Prostate gland (tissue), 2 donors: Measurements from ENCODE around the gene PCDHB8.
"Not testable (repeated sequence)": the region's sequence is repeated elsewhere in the genome, so short reads cannot be mapped to it uniquely, and the experiment has no call there.

Experiments used
- POLR2AphosphoS5 ChIP-seq: sonication (generic); formaldehyde crosslinking; IDR thresholded peaks from one replicate; pipeline ENCODE4 v1.6.1; 2017; ENCODE audit warnings: antibody characterized with exemption
- TF ChIP-seq, protein P1 (sequence below), 4 experiments: fragments of 200-600 bp in 2 of 4; fragments of 450-650 bp in 2 of 4; sonication (generic) in 2 of 4; IDR thresholded peaks; 1 replicate in 3 of 4; 2 replicates in 1 of 4; pipeline ENCODE4 v1.5.1; 2016 to 2019; ENCODE audit warnings: antibody characterized with exemption in 4 of 4, mild to moderate bottlenecking in 2 of 4, moderate library complexity in 2 of 4

DNA sequence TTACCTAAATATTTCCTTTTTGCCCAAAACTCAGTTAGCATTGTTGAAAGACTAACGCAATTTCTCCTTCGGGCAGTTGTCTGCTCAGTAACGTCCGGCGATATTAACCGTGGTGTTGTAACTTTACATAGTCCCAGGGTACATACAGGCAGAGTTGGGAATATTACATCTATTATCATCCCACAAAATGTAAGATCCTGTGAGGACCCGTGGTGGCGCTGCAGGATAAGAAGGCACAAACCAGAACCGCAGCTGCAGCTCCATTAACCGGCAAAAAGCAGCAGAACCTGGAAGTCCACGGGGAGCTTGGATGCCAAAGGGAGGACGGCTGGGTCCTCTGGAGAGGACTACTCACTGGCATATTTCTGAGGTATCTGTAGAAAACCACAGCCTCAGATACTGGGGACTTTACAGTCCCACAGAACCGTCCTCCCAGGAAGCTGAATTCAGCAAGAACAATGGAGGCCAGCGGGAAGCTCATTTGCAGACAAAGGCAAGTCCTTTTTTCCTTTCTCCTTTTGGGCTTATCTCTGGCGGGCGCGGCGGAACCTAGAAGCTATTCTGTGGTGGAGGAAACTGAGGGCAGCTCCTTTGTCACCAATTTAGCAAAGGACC, at the start of gene PCDHB8:
- TF ChIP-seq, protein P1, sequence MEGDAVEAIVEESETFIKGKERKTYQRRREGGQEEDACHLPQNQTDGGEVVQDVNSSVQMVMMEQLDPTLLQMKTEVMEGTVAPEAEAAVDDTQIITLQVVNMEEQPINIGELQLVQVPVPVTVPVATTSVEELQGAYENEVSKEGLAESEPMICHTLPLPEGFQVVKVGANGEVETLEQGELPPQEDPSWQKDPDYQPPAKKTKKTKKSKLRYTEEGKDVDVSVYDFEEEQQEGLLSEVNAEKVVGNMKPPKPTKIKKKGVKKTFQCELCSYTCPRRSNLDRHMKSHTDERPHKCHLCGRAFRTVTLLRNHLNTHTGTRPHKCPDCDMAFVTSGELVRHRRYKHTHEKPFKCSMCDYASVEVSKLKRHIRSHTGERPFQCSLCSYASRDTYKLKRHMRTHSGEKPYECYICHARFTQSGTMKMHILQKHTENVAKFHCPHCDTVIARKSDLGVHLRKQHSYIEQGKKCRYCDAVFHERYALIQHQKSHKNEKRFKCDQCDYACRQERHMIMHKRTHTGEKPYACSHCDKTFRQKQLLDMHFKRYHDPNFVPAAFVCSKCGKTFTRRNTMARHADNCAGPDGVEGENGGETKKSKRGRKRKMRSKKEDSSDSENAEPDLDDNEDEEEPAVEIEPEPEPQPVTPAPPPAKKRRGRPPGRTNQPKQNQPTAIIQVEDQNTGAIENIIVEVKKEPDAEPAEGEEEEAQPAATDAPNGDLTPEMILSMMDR (IDR thresholded peaks at IDR 0.05) = not testable (repeated sequence)
- TF ChIP-seq POLR2AphosphoS5 = not testable (repeated sequence)
